Glutamatergic neuron (in vitro differentiated cells): ENCODE results near the gene NUP107. TPM values are rescaled to one million over a fixed set of nuclear protein-coding genes. Genes with fewer than 3 reads are reported as not detected.

Experiments
- DNase-seq: peaks from one replicate; pipeline ENCODE4 v3.0.0; 2022
- H3K27ac Mint-ChIP-seq: one replicate; pipeline ENCODE4 v1.8.0; 2020; ENCODE audit warnings: mild to moderate bottlenecking, mixed read lengths, inconsistent platforms; ENCODE audit not compliant: unreplicated experiment
- H3K27me3 Mint-ChIP-seq: one replicate; pipeline ENCODE4 v1.8.0; 2020; ENCODE audit warnings: mild to moderate bottlenecking, moderate library complexity, mixed read lengths, inconsistent platforms; ENCODE audit not compliant: unreplicated experiment
- H3K36me3 Mint-ChIP-seq: one replicate; pipeline ENCODE4 v1.8.0; 2020; ENCODE audit warnings: mild to moderate bottlenecking, mixed read lengths, inconsistent platforms; ENCODE audit not compliant: unreplicated experiment
- H3K4me1 Mint-ChIP-seq: one replicate; pipeline ENCODE4 v1.8.0; 2020; ENCODE audit warnings: mild to moderate bottlenecking, low read depth, mixed read lengths, inconsistent platforms; ENCODE audit not compliant: unreplicated experiment
- H3K4me3 Mint-ChIP-seq: one replicate; pipeline ENCODE4 v1.8.0; 2020; ENCODE audit warnings: mild to moderate bottlenecking, mixed read lengths, inconsistent platforms; ENCODE audit not compliant: unreplicated experiment
- H3K9me3 Mint-ChIP-seq: one replicate; pipeline ENCODE4 v1.8.0; 2020; ENCODE audit warnings: mild to moderate bottlenecking, moderate library complexity, mixed read lengths, inconsistent platforms; ENCODE audit not compliant: unreplicated experiment
- CTCF ChIP-seq: fragments of 200-600 bp; sonication (generic); IDR thresholded peaks from one replicate; pipeline ENCODE4 v1.5.0; 2021; ENCODE audit not compliant: partially characterized antibody, unreplicated experiment
- total RNA-seq: library from RNA; stranded (reverse); fragmentation: NEBNext Ultra II Directional; extraction: Animal tissue kit (Norgen Biotek cat#: 25700); gene quantifications from one replicate; pipeline ENCODE4 v1.2.1, GENCODE V29; 2021; ENCODE audit not compliant: unreplicated experiment

Gene NUP107
- total RNA-seq, 1 donor from 2014 or later: 51.6 TPM

GRCh38 chr12:68761901-68762630, 75.3 kb downstream of the NUP107 start:
- Mint-ChIP-seq H3K9me3 (peaks cover 2% of the 10 kb centered on the region), H3K27ac (peak overlapping the region; percentile 1), H3K27me3 (no peaks in the 10 kb centered on the region), H3K4me1 (no peaks in the 10 kb centered on the region), H3K36me3 (peaks cover 4% of the 10 kb centered on the region), H3K4me3 (no peak overlapping the region)
- DNase-seq: no peak
- no peak for TF ChIP-seq CTCF

DNA sequence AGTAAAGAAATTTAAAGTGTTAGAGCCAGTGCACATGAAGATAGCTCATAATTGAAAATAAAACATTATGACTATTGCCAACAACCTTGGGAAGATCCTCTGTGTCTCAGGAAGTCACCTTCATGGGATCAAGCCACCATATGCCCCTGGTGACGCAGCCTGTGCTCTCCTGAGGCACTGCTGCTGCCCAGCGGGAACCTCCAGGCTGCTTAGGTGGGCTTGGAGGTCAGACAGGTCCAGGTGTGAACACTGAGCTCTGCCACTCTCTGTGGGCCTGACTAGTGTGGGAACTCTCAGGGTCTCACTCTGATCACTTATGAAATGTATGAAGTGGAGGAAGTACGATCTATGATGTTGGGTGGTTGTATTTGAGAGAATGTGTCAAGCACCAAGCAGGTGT, 75.9 kb downstream of the NUP107 start:
- no peak for DNase-seq
- H3K27ac Mint-ChIP-seq: no peak overlapping the region
- peaks cover 2% of the 10 kb centered on the region for H3K9me3 Mint-ChIP-seq
- H3K4me3 Mint-ChIP-seq: no peak overlapping the region
- H3K4me1 Mint-ChIP-seq: no peaks in the 10 kb centered on the region
- no peak for TF ChIP-seq CTCF
- no peaks in the 10 kb centered on the region for H3K27me3 Mint-ChIP-seq
- peaks cover 4% of the 10 kb centered on the region for H3K36me3 Mint-ChIP-seq

DNA sequence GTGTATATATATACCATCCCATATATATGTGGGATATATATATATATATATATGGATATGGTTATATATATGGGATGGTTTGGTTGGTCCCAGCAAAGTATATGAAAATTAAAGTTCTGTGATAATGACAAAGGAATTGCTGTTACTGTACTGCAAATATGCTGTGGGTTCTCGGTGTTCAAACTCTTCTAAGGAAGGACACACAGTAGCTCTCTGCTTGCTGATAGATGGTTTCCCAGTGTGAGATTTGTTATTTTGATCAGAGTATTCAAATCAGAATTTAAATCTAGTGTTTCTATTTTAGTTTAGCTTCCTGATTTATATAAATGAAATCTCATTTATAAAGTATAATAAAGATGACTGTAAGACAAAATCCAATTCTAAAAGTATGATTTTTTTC, 78.9 kb downstream of the NUP107 start:
- H3K27ac Mint-ChIP-seq: no peak overlapping the region
- H3K9me3 Mint-ChIP-seq: peaks cover 2% of the 10 kb centered on the region
- peaks cover 3% of the 10 kb centered on the region for H3K36me3 Mint-ChIP-seq
- no peaks in the 10 kb centered on the region for H3K27me3 Mint-ChIP-seq
- no peak overlapping the region for H3K4me3 Mint-ChIP-seq
- DNase-seq: no peak
- no peak for TF ChIP-seq CTCF
- H3K4me1 Mint-ChIP-seq: no peaks in the 10 kb centered on the region

- no peaks in the 10 kb centered on the region for H3K4me1 Mint-ChIP-seq
- TF ChIP-seq CTCF: no peak
- no peak overlapping the region for H3K27ac Mint-ChIP-seq
- H3K36me3 Mint-ChIP-seq: no peaks in the 10 kb centered on the region
- H3K9me3 Mint-ChIP-seq: peaks cover under 1% of the 10 kb centered on the region
- no peak for DNase-seq
- H3K4me3 Mint-ChIP-seq: no peak overlapping the region
- no peaks in the 10 kb centered on the region for H3K27me3 Mint-ChIP-seq
Measured at GRCh38 chr12:68766646-68767045, 79.9 kb downstream of the NUP107 start.

DNA sequence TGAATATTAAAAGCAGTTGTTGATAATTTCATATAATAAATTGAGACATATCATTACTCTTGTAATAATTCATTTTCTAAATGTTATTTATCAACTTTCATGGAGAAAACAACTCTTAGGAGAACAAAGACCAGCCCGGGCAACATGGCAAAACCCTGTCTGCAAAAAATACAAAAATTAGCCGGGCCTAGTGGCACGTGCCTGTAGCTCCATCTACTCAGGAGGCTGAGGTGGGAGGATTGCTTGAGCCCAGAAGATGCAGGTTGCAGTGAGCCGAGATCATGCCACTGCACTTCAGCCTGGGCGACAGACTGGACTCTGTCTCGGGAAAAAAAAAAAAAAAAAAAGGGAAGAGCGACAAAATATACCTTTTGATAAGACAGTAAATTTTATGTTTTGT, 80.4 kb downstream of the NUP107 start:
- H3K27me3 Mint-ChIP-seq: no peaks in the 10 kb centered on the region
- no peaks in the 10 kb centered on the region for H3K4me1 Mint-ChIP-seq
- no peak overlapping the region for H3K4me3 Mint-ChIP-seq
- H3K9me3 Mint-ChIP-seq: no peaks in the 10 kb centered on the region
- no peak overlapping the region for H3K27ac Mint-ChIP-seq
- DNase-seq: no peak
- no peak for TF ChIP-seq CTCF
- H3K36me3 Mint-ChIP-seq: no peaks in the 10 kb centered on the region
